Measurements from ENCODE around the gene SMIM20.

Gene SMIM20

DNA sequence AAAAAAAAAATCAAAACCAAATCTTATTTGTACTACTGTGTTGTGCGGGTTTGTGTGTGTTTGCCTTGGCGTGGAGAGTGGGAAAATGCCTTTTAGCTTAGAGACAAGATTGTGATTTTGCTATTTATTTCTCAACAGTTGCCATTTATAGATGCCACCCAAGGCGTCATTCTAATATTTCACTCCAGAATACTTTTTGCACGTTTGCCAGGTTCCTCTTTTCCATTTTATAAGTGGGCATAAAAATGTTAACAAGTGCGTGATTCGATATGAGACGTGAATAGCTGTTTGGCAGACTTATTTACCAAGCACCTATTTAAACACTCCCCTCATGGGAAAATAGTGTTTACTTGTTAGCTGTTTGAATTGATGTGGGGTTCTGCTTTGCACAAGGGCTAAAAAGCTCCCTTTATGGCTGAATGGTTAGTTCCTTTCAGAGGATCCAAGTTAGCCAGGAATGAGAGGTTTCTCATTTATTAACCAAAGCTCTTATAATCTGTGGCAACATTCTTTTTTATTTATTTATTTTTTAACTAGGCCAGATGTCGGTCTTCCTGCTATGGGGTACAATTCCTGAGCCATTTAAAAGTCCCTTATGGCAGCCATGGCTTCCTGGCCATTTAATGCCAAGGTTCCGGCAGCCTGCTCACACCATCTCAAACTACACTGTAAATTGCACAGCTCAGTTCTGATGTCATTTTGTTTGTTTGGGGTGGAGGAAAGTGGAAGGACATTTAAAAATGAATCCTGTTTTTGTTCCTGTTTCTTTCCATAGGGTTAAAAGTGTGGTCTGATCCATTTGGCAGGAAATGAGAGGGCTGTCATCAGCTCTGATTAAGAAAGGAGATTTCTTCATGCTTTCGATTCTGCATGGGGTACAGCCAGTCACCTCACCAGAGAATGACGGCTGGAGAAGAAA lies 14.6 kb downstream of the SMIM20 start:
- FAIRE-seq = no peak

DNA sequence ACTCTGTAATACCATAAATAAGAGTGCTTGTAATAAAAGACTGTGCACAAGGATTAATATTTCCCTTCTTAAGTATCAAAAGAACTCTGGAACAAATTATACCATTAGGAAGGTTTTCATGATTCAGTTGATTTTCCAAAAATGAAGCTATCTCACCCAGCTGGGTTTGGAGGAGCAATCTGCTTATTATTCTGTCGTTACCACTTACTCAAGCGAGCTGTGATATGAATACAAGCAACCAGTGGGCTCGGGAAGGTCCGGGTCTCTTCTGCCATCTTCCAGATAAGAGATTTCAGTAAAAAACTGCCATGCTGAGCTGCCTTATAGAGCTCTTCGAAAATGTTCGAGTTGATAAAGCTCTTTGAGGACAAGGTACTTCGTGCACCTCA lies 15.3 kb downstream of the SMIM20 start:
- FAIRE-seq = no peak

DNA sequence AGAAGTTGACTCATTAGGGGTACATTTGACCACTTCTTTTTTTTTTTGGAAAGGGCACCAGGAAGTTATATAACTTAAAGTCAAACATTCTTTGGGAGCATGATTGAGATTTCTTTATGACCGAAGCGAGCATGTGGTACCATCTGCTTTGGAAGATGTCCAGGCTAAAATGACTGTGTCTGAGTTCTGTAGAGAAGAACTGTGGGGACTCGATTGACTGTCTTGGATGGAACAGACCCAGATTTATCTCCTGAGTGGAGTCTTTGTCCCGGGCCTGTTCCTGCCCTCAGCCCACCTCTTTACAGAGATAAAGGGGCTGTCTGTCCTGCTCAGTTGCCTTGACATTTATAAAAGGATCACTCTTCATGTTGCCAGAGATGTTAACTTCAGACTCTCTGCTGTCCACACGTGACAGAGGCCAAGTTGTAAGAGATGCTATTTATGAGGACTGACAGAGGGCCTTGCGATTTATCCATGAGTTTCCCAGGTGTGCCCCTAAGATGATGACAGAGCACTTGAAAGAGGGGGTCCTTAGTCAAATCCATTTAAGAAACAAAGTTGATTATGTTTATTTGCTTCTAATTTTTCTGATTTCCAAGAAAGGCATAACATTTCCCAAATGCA lies 16.8 kb downstream of the SMIM20 start:
- FAIRE-seq = no peak

DNA sequence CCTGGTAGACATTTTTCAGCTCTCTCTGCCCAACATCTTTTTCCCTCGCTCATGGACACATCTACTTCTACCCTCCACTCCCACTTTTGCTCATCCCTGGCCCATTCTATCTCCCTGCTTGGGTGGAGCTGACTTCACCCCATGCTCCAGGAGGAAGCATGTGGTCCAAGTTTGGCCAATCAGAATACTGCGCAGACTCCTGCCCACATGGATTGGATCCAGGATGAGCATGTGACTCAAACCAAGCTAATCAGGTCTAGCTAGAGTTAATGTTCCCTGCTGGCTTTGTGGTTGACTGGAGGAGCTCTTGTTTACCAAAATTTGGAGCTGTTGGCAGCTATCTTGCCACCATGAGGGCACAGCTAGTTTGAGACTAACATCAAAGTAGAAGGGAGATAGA lies 22.7 kb downstream of the SMIM20 start:
- no peak for FAIRE-seq

DNA sequence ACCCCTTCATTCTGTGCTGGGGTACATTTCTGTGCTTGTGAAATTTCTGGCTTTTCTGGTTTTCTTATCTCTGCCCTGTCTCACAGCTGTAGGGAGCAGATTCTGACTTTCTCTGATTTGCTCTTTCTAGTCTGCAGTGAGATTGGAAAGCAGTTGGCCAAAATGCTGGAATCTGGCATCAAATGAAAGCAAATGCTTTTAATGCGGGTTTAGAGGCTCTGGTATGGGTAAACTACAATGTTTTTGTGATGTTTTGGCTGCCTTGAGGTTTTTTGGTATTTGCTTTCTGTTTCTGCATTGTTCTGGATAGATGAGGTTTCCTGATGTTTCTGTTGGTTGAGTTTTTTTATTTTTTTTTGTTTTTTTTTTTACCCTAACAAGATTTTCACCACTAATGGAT lies 23.8 kb downstream of the SMIM20 start:
- no peak for FAIRE-seq

DNA sequence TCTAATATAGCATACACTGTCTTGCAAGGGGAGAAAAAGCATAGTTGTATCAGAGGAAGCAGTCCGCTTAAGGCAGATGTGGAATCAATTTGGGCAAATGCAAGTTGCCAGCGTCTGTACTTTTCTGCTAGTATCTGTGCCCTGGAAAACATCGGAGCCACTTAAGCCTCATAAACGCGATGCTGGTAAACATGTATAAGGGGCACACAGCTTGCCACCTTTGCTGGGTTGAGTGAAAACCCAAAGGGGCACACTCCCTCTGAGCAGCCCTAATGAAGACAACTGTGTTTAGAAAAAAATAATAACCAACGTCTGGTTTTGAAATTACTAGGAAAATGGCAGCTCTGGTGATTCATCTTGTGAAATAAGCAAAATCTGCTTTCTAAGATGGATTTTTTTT lies 24.3 kb downstream of the SMIM20 start:
- FAIRE-seq = no peak

DNA sequence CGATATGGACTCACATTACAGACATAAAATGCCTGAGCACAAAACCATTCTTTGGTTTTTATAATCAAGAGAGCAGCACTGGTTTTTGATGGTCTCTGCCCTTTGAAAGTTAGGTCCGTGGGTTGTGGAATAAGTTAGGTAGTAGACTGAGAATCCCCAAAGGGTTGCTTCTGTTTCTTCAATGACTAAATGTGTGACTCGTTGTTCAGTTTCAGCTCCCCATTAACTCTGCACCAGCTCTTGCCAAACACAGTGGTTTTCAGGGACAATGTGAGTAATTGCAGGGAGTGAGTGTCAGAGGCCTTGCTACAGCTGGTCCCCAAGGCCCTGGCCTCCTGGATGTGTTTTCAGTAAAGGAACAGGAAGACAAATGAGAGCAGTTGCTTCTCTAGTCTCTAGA lies 24.8 kb downstream of the SMIM20 start:
- FAIRE-seq = no peak

DNA sequence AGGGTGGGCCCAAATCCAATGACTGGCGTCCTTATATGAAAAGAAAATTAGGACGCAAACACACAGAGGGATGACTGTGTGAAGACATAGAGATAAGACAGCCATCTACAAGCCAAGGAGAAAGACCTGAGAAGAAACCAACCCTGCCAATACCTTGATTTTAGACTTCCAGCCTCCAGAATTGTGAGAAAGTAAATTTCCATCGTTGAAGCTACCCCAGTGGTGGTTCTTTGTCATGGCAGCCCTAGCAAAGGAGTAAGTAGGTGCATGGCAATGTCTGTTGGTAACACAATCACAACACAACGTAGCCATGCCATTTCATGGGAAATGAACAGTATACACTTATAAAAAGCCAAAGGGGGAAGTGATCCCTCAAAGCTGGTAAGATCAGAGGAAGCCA lies 25.3 kb downstream of the SMIM20 start:
- no peak for FAIRE-seq

DNA sequence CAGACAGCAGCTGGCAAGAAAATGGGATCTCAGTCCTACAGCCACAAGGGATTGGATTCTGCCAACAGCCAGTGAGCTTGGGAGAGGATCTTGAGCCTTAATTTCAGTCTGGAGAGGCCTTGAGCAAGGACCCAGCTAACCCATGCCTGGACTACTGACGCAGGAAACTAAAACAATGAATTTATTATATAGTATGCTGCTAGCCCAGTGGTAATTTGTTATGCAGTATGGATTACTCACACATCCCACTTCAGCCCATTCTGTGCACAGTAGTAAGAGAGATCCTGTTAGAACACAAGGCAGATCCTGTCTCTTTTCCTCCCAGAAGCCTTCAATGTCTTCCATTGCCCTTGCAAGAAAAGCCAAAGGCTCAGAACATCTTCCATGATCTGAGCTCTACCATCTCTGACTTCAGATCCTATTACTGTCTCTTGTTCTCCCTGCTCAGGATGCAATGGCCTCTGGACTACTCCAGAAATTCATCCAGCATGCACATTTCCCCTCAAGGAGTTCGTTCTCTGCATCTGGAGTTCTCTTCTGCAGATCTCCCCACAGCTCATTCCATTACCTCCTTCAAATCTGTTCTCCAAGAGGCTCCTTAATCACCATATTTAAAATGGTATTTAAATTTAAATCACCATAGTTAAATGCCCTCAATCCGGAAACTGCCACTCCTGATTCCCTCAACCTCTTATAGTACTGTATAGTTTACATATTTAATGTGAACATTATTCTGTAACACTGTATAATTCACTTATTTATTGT lies 27.6 kb downstream of the SMIM20 start:
- FAIRE-seq = no peak

DNA sequence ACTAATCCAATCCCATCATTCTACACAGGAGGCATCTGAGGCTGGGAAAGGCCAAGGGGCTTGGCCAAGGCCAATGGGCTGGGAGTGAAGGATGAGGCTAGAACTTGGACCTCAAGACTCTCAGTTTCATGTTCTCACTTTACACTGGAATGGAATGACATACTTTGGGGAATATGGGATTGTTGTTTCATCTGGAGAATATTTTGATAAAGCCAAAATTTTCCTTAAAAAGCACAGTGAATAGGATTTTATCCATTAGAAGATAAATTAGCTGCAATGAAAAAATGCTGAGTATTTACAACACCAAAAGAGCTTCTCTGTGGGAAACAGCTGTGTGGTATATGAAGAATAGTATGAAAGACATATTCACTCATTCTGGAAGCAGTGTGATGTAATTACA lies 29.3 kb downstream of the SMIM20 start:
- no peak for FAIRE-seq

DNA sequence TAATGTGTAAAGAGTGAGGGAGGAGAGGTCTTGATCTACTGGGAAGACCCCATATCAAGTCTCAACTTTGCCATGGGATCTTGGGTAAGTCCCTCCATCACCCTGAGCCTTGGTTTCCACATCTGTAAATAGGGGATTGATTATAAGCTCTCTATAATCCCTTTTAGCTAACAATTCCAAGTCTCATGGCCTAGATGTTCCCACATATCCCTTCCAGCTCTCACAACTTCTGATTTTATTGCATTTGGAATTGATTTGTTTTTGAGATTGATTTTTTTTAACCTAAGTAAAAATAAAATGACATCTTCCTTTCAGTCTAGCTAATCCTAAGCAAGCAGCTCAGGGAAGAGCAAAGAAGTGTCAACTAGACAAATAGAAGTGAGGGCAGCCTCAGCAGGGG lies 29.8 kb downstream of the SMIM20 start:
- FAIRE-seq = no peak

DNA sequence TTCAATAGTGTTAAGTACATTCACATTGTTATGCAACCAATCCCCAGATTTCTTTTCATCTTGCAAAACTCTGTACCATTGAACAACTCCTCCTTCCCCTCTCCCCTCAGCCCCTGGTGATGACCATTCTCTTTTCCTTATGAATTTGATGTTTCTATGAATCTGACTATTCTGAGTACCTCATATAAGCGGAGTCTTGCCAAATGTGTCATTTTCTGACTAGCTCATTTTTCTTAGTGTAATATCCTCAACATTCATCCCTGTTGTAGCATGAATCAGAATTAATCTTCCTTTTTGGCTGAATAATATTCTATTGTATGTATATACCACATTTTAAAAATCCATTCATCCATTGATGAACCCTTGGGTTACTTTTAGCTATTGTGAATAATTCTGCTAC lies 34.0 kb downstream of the SMIM20 start:
- FAIRE-seq = no peak

DNA sequence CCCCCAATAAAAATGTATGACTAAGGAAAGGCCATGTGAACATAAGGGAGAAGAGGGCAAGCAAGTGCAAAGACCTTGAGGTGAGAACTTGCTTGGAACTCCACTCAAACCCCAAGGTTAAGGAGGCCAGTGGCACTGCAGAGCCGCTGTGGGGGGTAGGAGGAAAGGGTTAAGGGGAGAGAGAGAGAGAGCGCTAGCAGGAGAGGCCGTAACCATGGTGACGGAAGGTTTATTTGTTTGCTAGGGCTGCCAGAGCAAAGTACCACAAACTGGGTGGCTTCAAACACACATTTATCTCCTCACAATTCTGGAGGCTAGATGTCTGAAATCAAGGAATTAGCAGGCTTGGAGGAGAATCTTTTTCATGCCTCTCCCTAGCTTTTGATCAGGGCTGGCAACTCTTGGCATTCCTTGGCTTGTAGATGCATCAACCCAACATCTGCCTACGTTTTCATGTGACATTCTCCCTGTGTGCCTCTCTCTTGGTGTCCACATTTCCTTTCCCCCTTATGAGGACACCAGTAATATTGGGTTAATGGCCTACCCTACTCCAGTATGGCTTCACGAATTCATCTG lies 35.2 kb downstream of the SMIM20 start:
- no peak for FAIRE-seq

DNA sequence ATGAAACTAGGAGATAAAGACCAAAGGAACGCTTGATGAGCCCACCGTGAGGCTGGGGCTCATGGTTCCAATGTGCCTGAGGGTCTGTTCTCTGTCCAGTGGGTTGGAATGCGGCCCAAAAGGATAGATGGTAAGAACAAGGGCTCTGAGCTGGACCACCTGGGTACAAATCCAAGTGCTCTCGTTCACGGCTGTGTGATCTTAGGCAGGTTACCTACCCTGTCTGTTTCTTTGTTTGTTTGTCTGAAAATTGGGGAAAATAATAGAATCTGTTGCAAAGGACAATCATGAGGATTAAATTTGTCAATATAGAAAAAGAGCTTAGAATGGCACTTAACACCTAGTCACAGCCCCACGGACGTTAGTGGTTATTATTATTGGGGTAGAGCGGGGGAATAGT lies 36.0 kb downstream of the SMIM20 start:
- FAIRE-seq = no peak

DNA sequence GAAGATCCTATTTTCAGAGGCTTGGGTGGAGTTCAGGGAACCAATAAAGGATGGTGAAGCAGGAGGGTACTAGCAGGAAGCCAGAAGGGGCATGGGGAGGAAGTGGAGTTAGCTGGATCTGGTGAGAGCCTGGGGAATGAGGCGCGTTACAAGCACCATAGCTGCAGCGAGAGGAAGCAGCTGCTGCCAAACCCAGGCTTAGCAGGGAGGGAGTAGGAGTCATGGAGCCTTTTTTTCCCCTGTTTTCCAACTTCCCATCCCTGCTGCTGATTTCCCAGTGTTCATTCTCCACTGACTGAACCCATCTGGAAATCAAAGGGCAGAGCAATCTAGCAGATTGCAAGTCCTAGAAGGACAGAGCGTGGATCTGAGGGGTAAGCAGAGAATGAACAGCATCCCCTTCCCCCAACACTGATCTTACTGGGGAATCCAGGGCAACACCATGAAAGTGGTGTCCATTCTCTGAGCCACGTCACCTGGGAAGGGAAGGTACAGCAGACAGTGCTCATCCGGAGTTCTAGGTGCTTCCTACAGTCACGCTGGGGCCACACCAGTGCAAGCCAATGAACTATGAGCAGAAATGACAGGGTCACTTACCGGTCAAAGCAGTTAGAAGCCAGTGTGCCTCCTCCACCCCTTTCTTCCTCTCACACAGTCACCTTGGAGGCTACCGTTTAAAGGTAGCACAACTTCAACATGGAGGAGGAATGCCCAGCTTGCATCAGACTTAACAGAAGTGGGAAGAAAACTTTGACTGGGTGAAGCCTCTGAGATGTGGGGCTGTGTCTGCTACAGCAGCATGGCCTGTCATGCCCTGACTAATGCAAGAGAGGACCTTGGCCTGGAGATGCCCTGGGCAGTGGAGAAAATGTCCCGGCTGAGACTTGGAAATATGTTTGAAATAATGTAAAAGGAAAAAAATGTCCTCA lies 36.7 kb downstream of the SMIM20 start:
- no peak for FAIRE-seq

DNA sequence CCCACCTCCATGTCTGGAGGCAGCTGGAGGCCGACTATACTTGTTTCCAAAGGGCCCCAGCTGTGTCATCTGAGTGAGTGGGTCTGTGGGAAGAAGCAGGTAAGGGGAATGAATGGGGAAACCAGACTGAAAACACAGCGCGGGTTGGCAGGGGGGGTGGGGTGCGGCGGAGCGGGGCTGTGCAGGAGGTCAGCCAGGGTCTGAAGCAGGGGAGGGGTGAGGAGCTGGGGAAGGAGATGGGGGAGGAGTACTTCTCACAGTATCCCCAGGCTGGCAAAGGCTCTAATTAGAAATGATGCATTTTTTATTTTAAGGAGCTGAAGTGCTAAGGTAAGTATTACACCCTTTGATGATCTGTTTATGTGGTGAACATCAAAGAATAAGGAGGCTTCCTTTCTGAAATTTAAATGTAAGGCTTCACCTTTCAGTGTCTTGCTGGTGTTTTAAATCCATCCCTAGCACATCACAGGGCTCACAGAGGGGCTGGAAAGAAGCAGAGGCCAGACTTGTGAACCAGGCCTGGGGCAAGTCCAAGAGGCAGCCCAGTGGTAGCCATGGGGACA lies 37.5 kb downstream of the SMIM20 start:
- FAIRE-seq = no peak

DNA sequence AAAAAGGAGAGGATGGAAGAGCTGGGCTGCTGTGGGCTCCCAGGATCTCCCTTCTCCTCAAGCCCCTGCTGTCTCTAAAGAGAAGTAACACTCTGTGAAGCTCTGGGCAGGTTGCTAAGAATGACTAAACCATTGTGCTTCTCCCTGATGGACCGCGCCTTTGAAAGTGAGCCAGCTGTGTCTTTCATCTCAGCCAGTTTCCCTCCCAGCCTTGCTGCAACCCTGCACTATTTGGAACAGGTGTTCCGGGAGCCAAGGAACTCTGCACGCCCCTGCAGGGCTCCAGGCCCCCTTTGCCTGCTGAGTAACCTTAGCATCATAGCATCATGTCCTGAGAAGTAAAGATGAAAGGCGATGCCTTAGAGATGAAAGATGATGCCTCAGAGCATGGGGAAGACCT lies 39.7 kb downstream of the SMIM20 start:
- FAIRE-seq = no peak

DNA sequence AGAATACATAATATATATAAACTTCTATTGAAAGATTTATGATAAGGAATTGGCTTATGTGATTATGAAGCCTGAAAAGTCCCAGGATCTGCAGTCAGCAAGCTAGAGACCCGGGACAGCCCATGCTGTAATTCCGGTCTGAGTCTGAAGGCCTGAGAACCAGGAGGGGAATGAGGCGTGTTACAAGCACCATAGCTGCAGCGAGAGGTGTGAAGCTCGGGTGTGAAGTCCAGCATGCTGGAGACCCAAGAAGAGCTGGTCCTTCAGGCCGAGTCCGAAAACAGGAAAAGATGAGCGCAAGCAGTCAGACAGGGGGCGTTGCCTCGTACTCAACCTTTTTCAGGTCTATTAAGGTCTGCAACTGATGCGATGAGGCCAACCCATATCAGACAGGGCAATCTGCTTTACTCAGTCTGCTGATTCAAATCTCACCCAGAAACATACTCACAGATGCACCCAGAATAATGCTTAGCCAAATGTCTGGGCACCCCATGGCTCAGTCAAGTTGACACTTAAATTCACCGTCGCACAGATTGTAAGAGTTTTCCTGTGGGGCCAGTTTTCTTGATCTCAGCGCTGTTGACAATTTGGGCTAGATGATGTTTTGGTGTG lies 40.4 kb downstream of the SMIM20 start:
- FAIRE-seq = no peak

DNA sequence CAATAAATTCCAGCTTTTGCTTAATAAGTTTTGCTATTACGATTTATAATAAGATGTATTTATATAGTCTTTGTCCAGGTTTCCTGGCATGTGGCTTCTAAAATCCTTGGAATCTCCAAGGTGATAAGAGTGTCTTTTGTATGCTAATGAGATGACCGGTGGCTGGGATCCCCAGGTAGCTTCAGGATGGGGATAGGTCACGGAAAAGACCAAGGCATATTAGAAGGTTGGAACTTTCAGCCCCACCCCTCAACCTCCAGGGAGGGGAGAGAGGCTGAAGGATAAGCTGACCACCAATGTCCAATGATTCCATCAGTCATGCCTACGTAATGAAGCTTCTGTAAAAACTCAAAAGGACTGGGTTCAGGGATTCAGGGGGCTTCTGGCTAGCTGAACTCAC lies 41.7 kb downstream of the SMIM20 start:
- FAIRE-seq = no peak

DNA sequence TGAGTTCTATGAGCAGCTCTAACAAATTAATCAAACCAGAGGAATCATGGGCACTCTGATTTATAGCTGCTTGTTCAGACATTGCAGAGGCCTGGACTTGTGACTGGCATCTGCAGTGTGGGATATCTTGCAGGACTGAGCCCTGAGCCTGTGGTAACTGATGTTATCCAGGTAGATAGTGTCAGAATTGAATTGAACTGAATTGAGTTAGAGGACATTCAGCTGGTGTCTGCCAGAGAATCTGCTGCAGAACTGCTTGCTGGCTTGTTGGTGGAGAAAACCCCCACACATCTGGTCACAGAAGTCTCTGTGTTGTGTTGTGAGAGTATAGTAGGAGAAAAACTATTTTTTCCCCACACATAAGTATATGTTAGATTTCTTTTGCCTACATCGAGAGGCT lies 42.2 kb downstream of the SMIM20 start:
- no peak for FAIRE-seq

DNA sequence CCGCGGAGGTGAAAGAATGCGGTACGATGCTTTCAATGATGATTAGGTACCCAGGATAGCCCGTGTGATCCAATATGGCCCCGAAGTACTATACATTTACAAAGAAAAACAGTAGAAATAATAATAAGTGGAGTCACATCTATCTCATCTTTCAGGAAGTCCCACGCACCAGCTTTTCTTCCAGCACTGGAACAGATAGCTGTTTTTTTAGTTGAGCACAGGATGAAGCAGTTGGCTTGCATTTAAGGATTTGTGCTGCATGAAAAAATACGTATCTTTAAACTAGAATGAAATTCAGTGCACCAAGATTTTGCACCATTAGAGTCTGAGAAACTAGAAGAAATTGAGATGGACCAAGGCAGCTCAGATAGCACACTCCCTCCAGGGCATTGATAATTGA lies 44.1 kb downstream of the SMIM20 start:
- FAIRE-seq = no peak

DNA sequence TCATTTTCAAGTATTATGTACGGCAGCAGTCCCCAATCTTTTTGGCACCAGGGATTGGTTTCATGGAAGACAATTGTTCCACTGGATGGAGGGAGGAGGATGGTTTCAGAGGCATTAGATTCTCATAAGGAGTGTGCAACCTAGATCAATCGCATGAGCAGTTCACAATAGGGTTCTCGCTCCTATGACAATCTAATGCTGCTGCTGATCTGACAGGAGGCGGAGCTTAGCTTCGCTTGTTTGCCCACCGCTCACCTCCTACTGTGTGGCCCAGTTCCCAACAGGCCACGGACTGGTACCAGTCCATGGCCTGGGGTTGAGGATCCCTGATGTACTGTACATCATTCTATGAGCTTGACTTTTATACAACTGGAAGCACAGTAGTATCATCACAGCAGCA lies 48.4 kb downstream of the SMIM20 start:
- FAIRE-seq = no peak

Measured in G401.6 (cell line).